Hepatocyte (in vitro differentiated cells): ENCODE results near the gene CHCT1.

Source experiments
- EZH2 ChIP-seq: fragments of 200-600 bp; sonication (generic); IDR thresholded peaks from 2 replicates; pipeline ENCODE4 v1.6.1; 2016; ENCODE audit warnings: antibody characterized with exemption, mild to moderate bottlenecking, borderline replicate concordance
- EZH2phosphoT487 ChIP-seq: fragments of 200-600 bp; sonication (generic); IDR thresholded peaks from one replicate; pipeline ENCODE4 v1.6.1; 2018; ENCODE audit warnings: antibody characterized with exemption, mild to moderate bottlenecking, low read depth, moderate library complexity; ENCODE audit not compliant: unreplicated experiment, severe bottlenecking
- TF ChIP-seq, protein P1 (sequence below): fragments of 200-600 bp; sonication (generic); IDR thresholded peaks from 2 replicates; pipeline ENCODE4 v1.5.1; 2016; ENCODE audit warnings: antibody characterized with exemption, mild to moderate bottlenecking; ENCODE audit not compliant: poor library complexity

DNA sequence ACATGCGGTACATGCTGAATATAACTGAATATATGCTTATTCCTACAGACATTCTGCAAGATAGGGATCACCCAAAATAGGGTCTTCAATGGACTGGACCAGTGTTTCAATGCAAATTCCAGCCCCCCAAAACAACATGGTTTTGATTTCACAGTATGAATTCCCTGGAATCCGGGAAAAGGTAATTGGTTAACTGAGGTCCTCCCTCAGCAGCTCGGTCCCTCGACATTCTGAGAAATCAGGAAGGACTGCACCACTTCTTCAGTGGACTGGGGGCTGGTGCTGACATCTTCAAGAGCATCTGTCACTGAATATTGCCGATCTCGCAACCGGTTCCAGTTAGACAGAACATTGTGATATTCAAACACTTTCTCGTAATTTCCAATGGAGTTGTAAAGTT, 25.1 kb downstream of the CHCT1 start:
- TF ChIP-seq, protein P1, sequence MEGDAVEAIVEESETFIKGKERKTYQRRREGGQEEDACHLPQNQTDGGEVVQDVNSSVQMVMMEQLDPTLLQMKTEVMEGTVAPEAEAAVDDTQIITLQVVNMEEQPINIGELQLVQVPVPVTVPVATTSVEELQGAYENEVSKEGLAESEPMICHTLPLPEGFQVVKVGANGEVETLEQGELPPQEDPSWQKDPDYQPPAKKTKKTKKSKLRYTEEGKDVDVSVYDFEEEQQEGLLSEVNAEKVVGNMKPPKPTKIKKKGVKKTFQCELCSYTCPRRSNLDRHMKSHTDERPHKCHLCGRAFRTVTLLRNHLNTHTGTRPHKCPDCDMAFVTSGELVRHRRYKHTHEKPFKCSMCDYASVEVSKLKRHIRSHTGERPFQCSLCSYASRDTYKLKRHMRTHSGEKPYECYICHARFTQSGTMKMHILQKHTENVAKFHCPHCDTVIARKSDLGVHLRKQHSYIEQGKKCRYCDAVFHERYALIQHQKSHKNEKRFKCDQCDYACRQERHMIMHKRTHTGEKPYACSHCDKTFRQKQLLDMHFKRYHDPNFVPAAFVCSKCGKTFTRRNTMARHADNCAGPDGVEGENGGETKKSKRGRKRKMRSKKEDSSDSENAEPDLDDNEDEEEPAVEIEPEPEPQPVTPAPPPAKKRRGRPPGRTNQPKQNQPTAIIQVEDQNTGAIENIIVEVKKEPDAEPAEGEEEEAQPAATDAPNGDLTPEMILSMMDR, result no peak
- TF ChIP-seq EZH2, result no peak
- TF ChIP-seq EZH2phosphoT487, result no peak
